Stimulated activated CD4-positive, alpha-beta T cell treated with anti-CD3 and anti-CD28 coated beads, Interleukin-1b, Interleukin-23, amount 100 ng/mL, for 24 hours (primary cell): Measurements from ENCODE around the gene VCAN.

Source experiments
- DNase-seq, 4 experiments: peaks; one replicate each; pipeline ENCODE4 v3.0.0-alpha.2; 2020; ENCODE audit warnings: low read depth in 4 of 4, low spot score in 1 of 4

Gene VCAN

GRCh38 chr5:83527722-83528438, 56.3 kb downstream of the VCAN start:
- DNase-seq: no peak

GRCh38 chr5:83528439-83528769, 56.9 kb downstream of the VCAN start:
- DNase-seq: no peak

- no peak for DNase-seq
These were observed 58.6 kb downstream of the VCAN start for GRCh38 chr5:83530193-83530592.

- DNase-seq: no peak
These were observed 60.1 kb downstream of the VCAN start for GRCh38 chr5:83531661-83532060.

- DNase-seq: no peak
These were observed 67.4 kb downstream of the VCAN start for GRCh38 chr5:83538786-83539462.

GRCh38 chr5:83539463-83539790, 67.9 kb downstream of the VCAN start:
- DNase-seq: no peak

- no peak for DNase-seq
These were observed 68.6 kb downstream of the VCAN start for GRCh38 chr5:83540105-83540504.

GRCh38 chr5:83540783-83541182, 69.2 kb downstream of the VCAN start:
- no peak for DNase-seq

GRCh38 chr5:83542839-83543238, 71.3 kb downstream of the VCAN start:
- no peak for DNase-seq

GRCh38 chr5:83543898-83544297, 72.4 kb downstream of the VCAN start:
- DNase-seq: no peak

- no peak for DNase-seq
These were observed 75.6 kb downstream of the VCAN start for GRCh38 chr5:83547161-83547560.

- no peak for DNase-seq
These were observed 76.3 kb downstream of the VCAN start for GRCh38 chr5:83547889-83548288.

- DNase-seq: no peak
These were observed 77.0 kb downstream of the VCAN start for GRCh38 chr5:83548581-83548980.

GRCh38 chr5:83549076-83549475, 77.5 kb downstream of the VCAN start:
- DNase-seq: no peak

GRCh38 chr5:83549674-83550073, 78.1 kb downstream of the VCAN start:
- DNase-seq: no peak

- DNase-seq: no peak
These were observed 80.3 kb downstream of the VCAN start for GRCh38 chr5:83551821-83552220.

- no peak for DNase-seq
These were observed 80.7 kb downstream of the VCAN start for GRCh38 chr5:83552275-83552674.

- DNase-seq: no peak
These were observed 81.5 kb downstream of the VCAN start for GRCh38 chr5:83553000-83553486.

- DNase-seq: no peak
These were observed 82.6 kb downstream of the VCAN start for GRCh38 chr5:83554133-83554532.

- DNase-seq: no peak
These were observed 83.1 kb downstream of the VCAN start for GRCh38 chr5:83554686-83555085.

GRCh38 chr5:83555263-83555662, 83.7 kb downstream of the VCAN start:
- no peak for DNase-seq

GRCh38 chr5:83556190-83556589, 84.6 kb downstream of the VCAN start:
- DNase-seq: no peak
